RPMI7951 (cell line): ENCODE measurements around the gene MAMDC2. TPM values are rescaled to one million over a fixed set of nuclear protein-coding genes. Genes with fewer than 3 reads are reported as not detected.

Experiments used
- DNase-seq: peaks from one replicate; pipeline ENCODE4 v3.0.0-alpha.2; 2012; ENCODE audit warnings: low read depth
- total RNA-seq: library from RNA; depleted of rRNA; stranded (reverse); fragments of >200 nt; shearing (Covaris generic); gene quantifications from 2 replicates; pipeline ENCODE4 v1.2.3, GENCODE V29; 2014

The MAMDC2 gene
- total RNA-seq, 1 experiment from 2014 or later: not detected

- no peak for DNase-seq
Measured at GRCh38 chr9:70064496-70064895, 20.8 kb downstream of the MAMDC2 start.

- DNase-seq: no peak
Measured at GRCh38 chr9:70065572-70065971, 21.9 kb downstream of the MAMDC2 start.

GRCh38 chr9:70066418-70066817, 22.8 kb downstream of the MAMDC2 start:
- no peak for DNase-seq

- DNase-seq: no peak
Measured at GRCh38 chr9:70066874-70067273, 23.2 kb downstream of the MAMDC2 start.

- DNase-seq: no peak
Measured at GRCh38 chr9:70069704-70070103, 26.1 kb downstream of the MAMDC2 start.

- no peak for DNase-seq
Measured at GRCh38 chr9:70073193-70073592, 29.5 kb downstream of the MAMDC2 start.

- DNase-seq: no peak
Measured at GRCh38 chr9:70073756-70074155, 30.1 kb downstream of the MAMDC2 start.

GRCh38 chr9:70076678-70077077, 33.0 kb downstream of the MAMDC2 start:
- no peak for DNase-seq

- DNase-seq: peak; percentile 11
Measured at GRCh38 chr9:70079417-70080037, 35.9 kb downstream of the MAMDC2 start.

GRCh38 chr9:70080481-70081119, 37.0 kb downstream of the MAMDC2 start:
- DNase-seq: peak; percentile 85

GRCh38 chr9:70081120-70081495, 37.5 kb downstream of the MAMDC2 start:
- peak; percentile 86 for DNase-seq

GRCh38 chr9:70083429-70083828, 39.8 kb downstream of the MAMDC2 start:
- peak; percentile 21 for DNase-seq

- DNase-seq: peak; percentile 41
Measured at GRCh38 chr9:70085241-70085640, 41.6 kb downstream of the MAMDC2 start.

- DNase-seq: no peak
Measured at GRCh38 chr9:70091103-70091502, 47.5 kb downstream of the MAMDC2 start.

- peak; percentile 19 for DNase-seq
Measured at GRCh38 chr9:70091572-70091971, 47.9 kb downstream of the MAMDC2 start.

- no peak for DNase-seq
Measured at GRCh38 chr9:70092190-70092589, 48.5 kb downstream of the MAMDC2 start.

GRCh38 chr9:70093095-70093494, 49.4 kb downstream of the MAMDC2 start:
- no peak for DNase-seq

- peak; percentile 75 for DNase-seq
Measured at GRCh38 chr9:70093944-70094343, 50.3 kb downstream of the MAMDC2 start.

- no peak for DNase-seq
Measured at GRCh38 chr9:70094747-70095146, 51.1 kb downstream of the MAMDC2 start.

GRCh38 chr9:70097187-70097586, 53.5 kb downstream of the MAMDC2 start:
- DNase-seq: no peak

GRCh38 chr9:70100362-70100761, 56.7 kb downstream of the MAMDC2 start:
- DNase-seq: no peak

- no peak for DNase-seq
Measured at GRCh38 chr9:70101265-70101664, 57.6 kb downstream of the MAMDC2 start.

- DNase-seq: no peak
Measured at GRCh38 chr9:70105147-70105546, 61.5 kb downstream of the MAMDC2 start.

- no peak for DNase-seq
Measured at GRCh38 chr9:70106571-70106970, 62.9 kb downstream of the MAMDC2 start.
